Measurements from ENCODE around the gene F7.
"Not testable (repeated sequence)": the region's sequence is repeated elsewhere in the genome, so short reads cannot be mapped to it uniquely, and the experiment has no call there.

Gene F7

GRCh38 chr13:113087923-113088690 is 17.5 kb upstream of the F7 start:
- no peak for DNase-seq

DNA sequence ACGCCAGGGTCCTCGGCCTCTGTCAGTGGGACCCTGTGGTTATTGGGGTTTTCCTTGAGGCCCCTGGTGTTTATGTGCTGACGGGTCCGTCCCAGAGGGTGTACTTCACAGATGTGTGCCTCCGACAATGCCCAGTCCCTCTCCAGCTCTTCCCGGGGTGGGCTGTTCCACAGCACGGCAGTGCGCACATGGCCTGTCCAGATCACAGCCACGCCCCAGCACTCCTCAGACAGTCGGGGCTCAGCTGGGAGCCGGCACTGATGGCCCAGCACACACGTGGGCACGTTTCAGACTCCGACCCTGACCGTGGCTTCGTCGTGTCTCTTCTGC is 16.9 kb upstream of the F7 start:
- DNase-seq: no peak

GRCh38 chr13:113089693-113090414 is 15.7 kb upstream of the F7 start:
- DNase-seq: no peak

DNA sequence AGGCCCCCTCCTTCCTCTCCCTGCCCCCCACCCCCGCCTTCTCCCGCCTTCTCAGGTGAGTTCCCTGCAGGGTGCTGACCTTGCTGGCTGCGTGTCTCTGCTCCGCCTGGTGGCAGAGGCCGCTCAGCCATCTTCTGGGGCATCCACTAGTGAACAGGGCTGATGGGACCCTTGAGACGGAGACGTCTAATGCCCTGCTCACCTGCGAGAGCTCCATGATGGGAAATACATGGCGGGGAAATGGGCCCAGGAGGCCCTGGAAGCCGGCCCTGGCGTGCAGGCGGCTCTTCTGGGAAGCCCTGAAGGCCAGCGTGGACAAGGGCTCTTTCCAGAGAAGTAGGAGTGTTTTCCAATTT is 15.2 kb upstream of the F7 start:
- DNase-seq: no peak

- no peak for DNase-seq
Measured at GRCh38 chr13:113090806-113091205, 14.8 kb upstream of the F7 start.

DNA sequence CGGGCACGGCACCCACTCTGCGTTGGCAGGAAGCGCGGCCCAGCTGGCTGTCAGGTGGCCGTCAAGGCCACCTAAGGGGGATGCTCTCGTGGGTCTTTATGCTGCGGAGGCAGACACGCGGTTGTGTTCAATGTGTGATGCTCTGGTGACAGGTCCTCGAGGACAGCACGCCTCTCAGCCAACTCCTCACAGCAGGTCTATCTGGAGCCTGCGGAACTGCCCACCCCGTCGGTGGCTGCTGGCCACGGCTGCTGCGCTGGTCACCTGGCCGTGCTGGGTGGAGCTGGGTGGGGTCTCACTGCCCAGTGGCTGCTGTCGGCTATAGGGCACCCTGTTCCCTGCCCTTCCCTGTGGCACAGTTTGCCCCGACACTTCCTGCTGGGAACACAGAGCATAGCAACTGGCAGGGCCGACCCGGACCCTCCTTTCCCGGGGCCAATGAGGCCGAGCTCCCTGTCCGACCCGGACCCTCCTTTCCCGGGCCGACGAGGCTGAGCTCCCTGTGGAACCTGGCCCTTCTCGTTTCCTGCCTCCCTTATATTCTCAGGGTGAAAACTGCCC is 14.3 kb upstream of the F7 start:
- no peak for DNase-seq

DNA sequence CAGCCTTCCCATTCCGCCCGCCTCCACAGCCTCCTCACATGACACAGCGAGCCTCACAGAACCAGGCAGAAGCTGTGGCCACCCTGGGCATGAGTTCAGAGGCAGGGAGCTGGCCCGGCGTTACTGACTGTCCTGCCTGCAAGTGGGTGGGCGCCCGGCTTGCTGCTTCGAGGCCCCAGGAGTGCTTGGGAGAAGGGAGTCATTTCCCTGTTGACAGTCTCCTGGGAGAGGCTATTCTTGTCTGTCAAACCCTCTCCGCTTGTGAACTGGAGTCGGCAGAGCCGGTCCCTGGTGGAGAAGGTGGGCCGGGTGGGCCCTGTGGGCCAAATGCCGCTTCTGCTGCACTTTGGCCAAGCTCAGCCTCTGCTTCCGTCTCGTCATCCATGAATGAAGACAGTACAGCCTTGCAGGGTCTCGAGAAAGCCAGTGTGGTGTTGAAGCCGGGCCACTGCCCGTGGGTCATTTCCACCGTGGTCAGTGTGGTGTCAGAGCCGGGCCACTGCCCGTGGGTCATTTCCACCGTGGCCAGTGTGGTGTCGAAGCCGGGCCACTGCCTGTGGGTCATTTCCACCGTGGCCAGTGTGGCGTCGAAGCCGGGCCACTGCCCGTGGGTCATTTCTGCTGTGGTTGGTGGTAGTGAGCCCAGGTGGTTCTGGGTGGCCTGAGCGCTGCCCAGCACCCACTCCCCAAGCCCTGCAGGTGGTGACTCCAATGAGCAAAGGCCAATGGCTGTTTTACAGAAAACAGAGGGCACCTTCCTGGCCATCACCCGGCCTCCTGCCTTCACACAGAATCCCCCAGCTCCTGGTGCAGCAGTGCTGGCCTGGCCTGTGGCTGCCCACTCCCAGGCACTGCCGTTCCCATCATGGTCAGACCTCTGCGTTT is 13.5 kb upstream of the F7 start:
- DNase-seq: no peak

DNA sequence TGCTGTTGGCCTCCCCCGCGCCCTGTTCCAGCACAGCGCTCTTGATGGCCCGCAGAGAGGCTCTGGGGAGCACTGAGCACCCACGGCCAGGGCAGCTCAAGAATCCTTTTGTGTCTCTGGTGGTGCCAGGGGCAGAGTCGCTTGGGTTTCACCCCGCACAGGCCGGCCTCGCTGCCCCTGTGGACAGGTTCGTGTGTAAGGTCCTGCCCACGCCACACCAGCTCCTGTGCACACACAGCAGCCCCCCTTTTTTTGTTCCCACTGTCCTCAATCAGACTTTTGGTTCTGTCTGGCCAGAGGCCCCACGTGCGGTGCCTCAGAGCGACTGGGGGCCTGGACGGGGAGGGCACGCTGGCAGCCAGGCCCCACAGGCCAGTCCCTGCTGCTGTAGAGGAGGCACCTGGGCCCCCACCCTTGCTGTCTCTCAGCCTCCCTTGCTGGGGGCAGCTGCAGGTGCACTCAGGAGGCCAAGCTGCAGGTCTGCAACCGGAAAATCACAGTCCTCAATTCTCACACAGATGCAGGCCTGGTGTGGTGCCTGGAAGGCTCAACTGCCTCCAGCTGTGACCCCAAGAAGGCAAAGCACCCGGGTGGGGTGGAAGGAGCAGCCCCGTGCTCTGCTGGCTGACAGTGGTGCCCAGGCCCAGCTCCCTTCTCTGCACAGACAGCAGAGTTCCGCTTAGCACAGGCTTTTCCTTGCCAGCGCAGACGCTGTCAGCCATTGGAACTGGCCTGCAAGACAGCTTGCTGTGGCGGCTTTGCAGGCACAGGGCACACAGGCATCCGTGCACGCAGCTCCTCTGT is 12.6 kb upstream of the F7 start:
- DNase-seq: no peak

- DNase-seq: no peak
Measured at GRCh38 chr13:113093580-113094409, 11.8 kb upstream of the F7 start.

GRCh38 chr13:113094410-113094800 is 11.2 kb upstream of the F7 start:
- DNase-seq: no peak

DNA sequence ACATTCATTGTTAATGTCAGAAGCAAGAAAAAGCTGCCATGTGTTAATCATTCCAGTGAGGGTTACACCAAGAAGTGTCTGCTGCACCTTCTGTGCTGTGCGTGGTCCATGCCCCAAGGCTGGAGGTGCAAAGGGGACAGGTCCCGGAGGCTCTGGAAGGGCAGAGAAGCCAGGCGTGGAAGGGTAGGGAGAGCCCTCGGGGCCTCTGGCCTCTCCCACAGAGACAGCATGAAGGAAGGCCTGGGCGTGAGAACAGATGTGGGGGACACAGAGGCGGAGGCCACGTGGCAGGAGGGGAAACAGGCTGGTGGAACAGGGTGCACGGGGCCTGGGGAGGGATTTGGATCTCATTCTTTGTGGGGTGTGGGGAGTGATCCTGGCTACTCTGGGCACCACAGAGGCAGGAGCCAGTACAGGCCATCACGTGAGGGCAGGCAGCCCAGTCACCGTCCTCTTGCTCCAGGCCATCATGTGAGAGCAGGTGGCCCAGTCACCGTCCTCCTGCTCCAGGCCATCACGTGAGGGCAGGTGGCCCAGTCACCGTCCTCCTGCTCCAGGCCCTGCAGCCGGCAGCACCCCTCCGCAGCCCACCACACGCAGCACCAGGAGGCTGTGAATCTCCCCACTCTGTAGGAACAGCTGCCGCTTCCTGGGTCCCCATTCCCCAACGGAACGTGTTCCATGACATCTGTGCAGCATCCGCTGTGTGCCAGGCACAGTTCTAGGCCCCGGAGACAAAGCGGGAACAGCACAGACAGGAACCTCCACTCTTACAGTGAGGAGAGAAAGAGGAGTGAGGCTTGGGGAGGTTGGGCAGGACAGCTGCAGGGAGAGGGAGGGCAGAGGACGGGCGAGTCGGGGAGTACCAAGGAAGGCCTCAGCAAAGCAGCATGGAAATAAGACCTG is 10.2 kb upstream of the F7 start:
- no peak for DNase-seq

DNA sequence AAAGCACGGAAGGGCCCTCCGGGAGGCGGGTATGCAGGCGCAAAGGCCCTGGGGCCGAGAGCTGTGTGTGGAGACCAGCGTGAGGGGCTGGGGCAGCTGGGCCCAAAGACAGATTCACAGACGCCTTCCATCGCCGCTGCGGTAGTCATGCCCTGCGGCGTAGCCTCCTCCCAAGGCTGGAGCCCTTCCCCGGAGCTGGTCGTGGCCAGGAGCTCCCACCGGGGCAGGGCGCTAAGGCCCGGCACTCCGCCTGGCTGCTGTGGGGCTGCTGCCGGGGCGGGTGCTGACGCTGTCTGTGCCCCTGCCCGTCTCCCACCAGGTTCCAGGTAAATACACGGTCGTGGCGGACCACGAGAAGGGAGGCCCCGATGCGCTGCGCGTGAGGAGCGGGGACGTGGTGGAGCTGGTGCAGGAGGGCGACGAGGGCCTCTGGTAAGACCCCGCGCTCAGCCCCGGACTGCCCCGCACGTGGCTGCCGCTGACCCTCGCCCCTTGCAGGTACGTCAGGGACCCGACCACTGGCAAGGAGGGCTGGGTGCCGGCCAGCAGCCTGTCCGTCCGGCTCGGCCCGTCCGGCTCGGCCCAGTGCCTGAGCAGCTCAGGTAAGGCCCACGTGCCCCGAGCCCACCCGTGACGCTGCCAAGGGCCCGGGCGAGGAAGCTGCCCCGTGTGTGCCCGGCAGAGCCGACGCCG is 9.4 kb upstream of the F7 start:
- DNase-seq: no peak

DNA sequence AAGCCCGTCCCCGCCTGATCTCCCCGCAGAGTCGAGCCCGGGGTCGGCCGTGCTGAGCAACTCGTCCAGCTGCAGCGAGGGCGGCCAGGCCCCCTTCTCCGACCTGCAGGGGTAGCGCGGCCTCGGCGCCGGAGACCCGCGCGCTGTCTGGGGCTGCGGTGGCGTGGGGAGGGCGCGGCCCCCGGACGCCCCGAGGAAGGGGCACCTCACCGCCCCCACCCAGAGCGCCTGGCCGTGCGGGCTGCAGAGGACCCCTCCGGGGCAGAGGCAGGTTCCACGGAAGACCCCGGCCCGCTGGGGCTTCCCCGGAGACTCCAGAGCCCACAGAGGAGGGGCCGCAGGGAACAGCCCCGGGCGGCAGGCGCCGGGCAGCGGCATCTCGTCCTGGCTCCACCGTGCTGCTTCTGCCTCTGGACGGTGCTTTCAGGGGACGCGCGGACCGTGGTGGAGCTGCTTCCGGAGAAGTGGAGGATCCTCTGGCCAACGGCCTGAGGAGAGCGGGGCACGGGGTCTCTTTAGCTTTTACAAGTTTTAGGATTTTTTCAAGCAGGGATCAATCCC is 8.8 kb upstream of the F7 start:
- no peak for DNase-seq

DNA sequence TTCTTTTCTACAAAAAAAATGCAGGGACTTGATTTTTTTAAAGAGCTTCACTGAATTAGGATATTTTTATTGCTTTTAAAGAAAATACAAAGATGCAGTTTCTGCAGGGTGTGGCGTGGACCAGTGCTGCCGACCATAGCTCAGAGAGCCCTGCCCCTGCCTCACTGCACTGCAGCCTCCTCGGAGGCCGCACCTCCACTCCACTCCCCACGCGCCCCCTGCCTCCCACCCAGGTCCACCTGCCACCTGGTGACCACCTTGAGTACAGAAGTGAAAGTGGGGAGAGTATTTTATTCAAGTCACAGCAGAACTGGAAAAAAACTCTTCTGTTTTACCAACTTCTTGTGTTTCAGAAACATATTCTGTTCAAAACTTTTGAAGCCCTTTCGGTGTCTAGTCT is 7.9 kb upstream of the F7 start:
- DNase-seq: no peak

GRCh38 chr13:113098162-113098732 is 7.3 kb upstream of the F7 start:
- DNase-seq: no peak

DNA sequence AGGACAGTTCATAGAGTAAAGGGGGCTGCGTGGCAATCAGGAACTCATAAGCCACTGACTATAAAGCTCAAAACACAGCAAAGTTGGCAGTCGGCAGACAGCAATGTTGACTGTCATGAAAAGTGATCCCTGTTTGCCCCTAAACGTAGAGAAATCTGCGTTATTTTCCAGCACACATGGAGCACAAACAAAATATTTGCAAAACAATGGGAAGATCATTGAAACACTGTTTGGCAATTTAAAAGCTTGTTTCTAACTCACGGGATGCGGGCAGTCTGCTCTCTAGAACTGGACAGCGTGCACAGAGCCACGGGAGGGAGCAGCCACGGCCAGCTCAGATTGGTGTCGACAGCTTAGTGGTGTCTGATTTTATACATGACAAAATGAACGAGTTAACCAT is 6.4 kb upstream of the F7 start:
- no peak for DNase-seq

DNA sequence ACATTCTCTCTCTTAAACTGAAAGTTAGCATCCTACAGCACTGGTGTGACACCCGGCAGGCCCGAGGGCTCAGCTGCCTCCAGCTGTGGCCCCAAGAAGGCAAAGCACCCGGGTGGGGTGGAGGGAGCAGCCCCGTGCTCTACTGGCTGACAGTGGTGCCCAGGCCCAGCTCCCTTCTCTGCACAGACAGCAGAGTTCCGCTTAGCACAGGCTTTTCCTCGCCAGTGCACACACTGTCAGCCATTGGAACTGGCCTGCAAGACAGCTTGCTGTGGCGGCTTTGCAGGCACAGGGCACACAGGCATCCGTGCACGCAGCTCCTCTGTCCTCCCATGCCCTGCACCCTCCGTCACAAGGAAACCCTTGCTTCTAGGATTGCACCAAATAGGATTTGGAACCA is 3.3 kb upstream of the F7 start:
- not testable (repeated sequence) for DNase-seq

DNA sequence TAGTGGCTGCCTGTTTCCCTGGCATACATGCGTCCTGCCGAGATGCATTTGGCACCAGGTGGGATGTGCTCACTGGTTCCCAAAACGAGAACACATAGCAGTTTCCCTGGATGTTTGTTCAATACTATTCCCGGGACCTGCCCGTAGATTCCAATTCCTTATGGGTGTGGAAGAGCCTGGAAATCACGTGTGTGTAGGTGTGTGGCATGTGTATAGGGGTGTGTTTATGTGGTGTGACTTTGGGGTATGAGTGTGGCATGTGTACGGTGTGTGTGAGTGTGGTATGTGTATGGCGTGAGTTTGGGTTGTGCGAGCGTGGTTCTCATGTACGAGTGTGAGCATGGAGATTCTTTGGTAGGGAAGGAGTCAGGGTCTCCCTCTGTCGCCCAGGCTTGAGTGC is 2.9 kb upstream of the F7 start:
- DNase-seq: no peak

DNA sequence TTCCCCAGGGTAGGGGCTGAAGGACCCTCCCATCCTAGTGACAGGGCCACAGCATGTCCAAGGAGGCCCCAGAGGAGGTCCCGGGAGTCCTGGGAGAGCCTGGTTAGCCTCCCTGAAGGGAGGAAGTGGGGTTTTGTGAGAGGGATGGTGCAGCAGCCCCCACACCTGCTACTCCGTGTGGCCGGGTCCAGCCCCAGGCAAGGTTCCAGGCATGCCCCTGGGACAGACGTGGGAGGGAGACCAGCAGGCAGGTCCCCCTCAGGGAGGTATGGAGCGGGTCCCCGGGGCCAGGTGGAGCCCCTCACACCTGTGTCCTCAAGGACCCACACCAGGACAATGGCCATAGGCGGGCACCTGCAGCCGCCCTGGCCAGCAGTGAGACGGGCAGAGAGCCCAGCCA is 1.9 kb upstream of the F7 start:
- DNase-seq: no peak
